WERI-Rb-1 (cell line): ENCODE measurements around the gene IL3RA.
A peak's percentile ranks its signal among the peaks of the same experiment; 100 is the strongest.
"Not testable (repeated sequence)": the region's sequence is repeated elsewhere in the genome, so short reads cannot be mapped to it uniquely, and the experiment has no call there.

Source experiments
- DNase-seq: peaks from one replicate; pipeline ENCODE4 v3.0.0-alpha.2; 2020
- H3K27ac ChIP-seq: fragments of 250-450 bp; sonication (Bioruptor Pico); 2 replicates; pipeline ENCODE4 v1.5.1; 2020; ENCODE audit warnings: mild to moderate bottlenecking, moderate library complexity
- H3K27me3 ChIP-seq: fragments of 250-450 bp; sonication (Bioruptor Pico); 2 replicates; pipeline ENCODE4 v1.5.1; 2021; ENCODE audit warnings: mild to moderate bottlenecking, low read depth, moderate library complexity; ENCODE audit not compliant: insufficient read depth, severe bottlenecking
- H3K36me3 ChIP-seq: fragments of 250-450 bp; sonication (Bioruptor Pico); 2 replicates; pipeline ENCODE4 v1.5.1; 2020; ENCODE audit warnings: mild to moderate bottlenecking, moderate library complexity
- H3K4me3 ChIP-seq: 2 replicates; pipeline ENCODE4 v1.5.1; 2011; ENCODE audit warnings: low read depth, mild to moderate bottlenecking, control low read depth, low read length
- H3K9me3 ChIP-seq: fragments of 250-450 bp; sonication (Bioruptor Pico); 2 replicates; pipeline ENCODE4 v1.5.1; 2021; ENCODE audit warnings: mild to moderate bottlenecking, moderate library complexity; ENCODE audit not compliant: severe bottlenecking
- CTCF ChIP-seq: IDR thresholded peaks from 2 replicates; pipeline ENCODE4 v1.5.1; 2011; ENCODE audit warnings: low read depth, mild to moderate bottlenecking, control low read depth, inconsistent platforms, low read length

Gene IL3RA

GRCh38 chrX:1308476-1308875, 28.1 kb upstream of the IL3RA start:
- Histone ChIP-seq H3K36me3 (no peaks in the 10 kb centered on the region), H3K27ac (no peak overlapping the region), H3K27me3 (peaks cover 3% of the 10 kb centered on the region), H3K9me3 (no peaks in the 10 kb centered on the region), H3K4me3 (no peak overlapping the region)
- DNase-seq, result no peak
- TF ChIP-seq CTCF, result no peak

GRCh38 chrX:1308917-1309316, 27.7 kb upstream of the IL3RA start:
- not testable (repeated sequence) for DNase-seq, H3K9me3 ChIP-seq, H3K4me3 ChIP-seq, H3K27me3 ChIP-seq, H3K36me3 ChIP-seq, H3K27ac ChIP-seq

GRCh38 chrX:1313788-1314187, 22.8 kb upstream of the IL3RA start:
- no peak for TF ChIP-seq CTCF
- Histone ChIP-seq H3K27me3 (no peaks in the 10 kb centered on the region), H3K9me3 (no peaks in the 10 kb centered on the region), H3K4me3 (no peak overlapping the region), H3K36me3 (no peaks in the 10 kb centered on the region), H3K27ac (no peak overlapping the region)
- no peak for DNase-seq

- TF ChIP-seq CTCF, result no peak
- no peaks in the 10 kb centered on the region for H3K9me3 ChIP-seq
- no peak overlapping the region for H3K27ac ChIP-seq
- no peaks in the 10 kb centered on the region for H3K36me3 ChIP-seq
- H3K27me3 ChIP-seq, result peaks cover 5% of the 10 kb centered on the region
- no peak overlapping the region for H3K4me3 ChIP-seq
- DNase-seq, result no peak
Measured at GRCh38 chrX:1316527-1316926, 20.1 kb upstream of the IL3RA start.

GRCh38 chrX:1321674-1322073, 14.9 kb upstream of the IL3RA start:
- H3K9me3 ChIP-seq, result no peaks in the 10 kb centered on the region
- TF ChIP-seq CTCF, result no peak
- no peak overlapping the region for H3K27ac ChIP-seq
- H3K36me3 ChIP-seq, result no peaks in the 10 kb centered on the region
- peaks cover 5% of the 10 kb centered on the region for H3K27me3 ChIP-seq
- no peak overlapping the region for H3K4me3 ChIP-seq
- DNase-seq, result no peak

- Histone ChIP-seq H3K27me3 (peaks cover 5% of the 10 kb centered on the region), H3K4me3 (no peak overlapping the region), H3K36me3 (no peaks in the 10 kb centered on the region), H3K9me3 (no peaks in the 10 kb centered on the region), H3K27ac (no peak overlapping the region)
- no peak for DNase-seq
- no peak for TF ChIP-seq CTCF
Measured at GRCh38 chrX:1322393-1322792, 14.2 kb upstream of the IL3RA start.

- H3K27ac ChIP-seq, result no peak overlapping the region
- DNase-seq, result peak; percentile 80
- peaks cover 5% of the 10 kb centered on the region for H3K27me3 ChIP-seq
- no peaks in the 10 kb centered on the region for H3K9me3 ChIP-seq
- TF ChIP-seq CTCF, result peak; percentile 85
- no peaks in the 10 kb centered on the region for H3K36me3 ChIP-seq
- H3K4me3 ChIP-seq, result no peak overlapping the region
Measured at GRCh38 chrX:1323315-1323714, 13.3 kb upstream of the IL3RA start.
